NT2/D1 (cell line): ENCODE data around the gene TEAD3.
"Not testable (repeated sequence)": the region's sequence is repeated elsewhere in the genome, so short reads cannot be mapped to it uniquely, and the experiment has no call there.

Source experiments
- DNase-seq: peaks from one replicate; pipeline ENCODE4 v3.0.0-alpha.2; 2011; ENCODE audit warnings: low read depth, low spot score
- H3K27me3 ChIP-seq: 2 replicates; pipeline ENCODE4 v1.6.0; 2011; ENCODE audit warnings: mild to moderate bottlenecking; ENCODE audit not compliant: insufficient read length, insufficient read depth
- H3K36me3 ChIP-seq: 2 replicates; pipeline ENCODE4 v1.6.1; 2011; ENCODE audit warnings: mild to moderate bottlenecking, low read length, mixed read lengths; ENCODE audit not compliant: insufficient read depth, insufficient read length
- H3K4me1 ChIP-seq: 2 replicates; pipeline ENCODE4 v1.5.1; 2011; ENCODE audit not compliant: insufficient read depth, insufficient read length
- H3K4me3 ChIP-seq: 2 replicates; pipeline ENCODE4 v1.5.1; 2011; ENCODE audit warnings: low read depth; ENCODE audit not compliant: insufficient read length
- H3K9ac ChIP-seq: 2 replicates; pipeline ENCODE4 v1.6.0; 2011; ENCODE audit warnings: low read depth; ENCODE audit not compliant: insufficient read length
- H3K9me3 ChIP-seq: 2 replicates; pipeline ENCODE4 v1.5.1; 2011; ENCODE audit warnings: mild to moderate bottlenecking, low read length; ENCODE audit not compliant: insufficient read depth
- SUZ12 ChIP-seq: IDR thresholded peaks from 2 replicates; pipeline ENCODE4 v1.6.1; 2011; ENCODE audit not compliant: insufficient read length, insufficient read depth; ENCODE audit errors: extremely low read depth
- YY1 ChIP-seq: IDR thresholded peaks from 2 replicates; pipeline ENCODE4 v1.6.1; 2011; ENCODE audit not compliant: insufficient read length, insufficient read depth
- ZNF274 ChIP-seq: IDR thresholded peaks from 2 replicates; pipeline ENCODE4 v1.6.1; 2011; ENCODE audit warnings: mild to moderate bottlenecking, low read depth, low read length

The TEAD3 gene

GRCh38 chr6:35496841-35497570 is at the start of gene TEAD3:
TSS of gene TEAD3 (minus strand) at chr6:35497079.
- TF ChIP-seq YY1 (no peak), SUZ12 (no peak), ZNF274 (no peak)
- no peaks in the 10 kb centered on the region for H3K9me3 ChIP-seq
- peaks cover 12% of the 10 kb centered on the region for H3K36me3 ChIP-seq
- H3K4me1 ChIP-seq = peaks cover 26% of the 10 kb centered on the region
- H3K9ac ChIP-seq = peak within 1 kb of the TSS; percentile 95
- peaks cover 3% of the 10 kb centered on the region for H3K27me3 ChIP-seq
- H3K4me3 ChIP-seq = peak within 1 kb of the TSS; percentile 76
- peak; percentile 68 for DNase-seq

- Histone ChIP-seq H3K9ac (no peak overlapping the region), H3K4me1 (peaks cover 6% of the 10 kb centered on the region), H3K27me3 (no peaks in the 10 kb centered on the region), H3K9me3 (no peaks in the 10 kb centered on the region), H3K36me3 (no peaks in the 10 kb centered on the region), H3K4me3 (no peak overlapping the region)
- no peak for DNase-seq
- no peak for TF ChIP-seq YY1
- no peak for TF ChIP-seq SUZ12
- no peak for TF ChIP-seq ZNF274
Measured at GRCh38 chr6:35544769-35545361, 48.0 kb upstream of the TEAD3 start.

- DNase-seq = peak; percentile 35
- Histone ChIP-seq H3K4me3 (no peak overlapping the region), H3K4me1 (peaks cover 6% of the 10 kb centered on the region), H3K9me3 (no peaks in the 10 kb centered on the region), H3K36me3 (no peaks in the 10 kb centered on the region), H3K27me3 (no peaks in the 10 kb centered on the region), H3K9ac (no peak overlapping the region)
- TF ChIP-seq ZNF274 (no peak), SUZ12 (no peak), YY1 (no peak)
Measured at GRCh38 chr6:35543459-35544193, 46.7 kb upstream of the TEAD3 start.

GRCh38 chr6:35541836-35542235 is 45.0 kb upstream of the TEAD3 start:
- H3K27me3 ChIP-seq = no peaks in the 10 kb centered on the region
- TF ChIP-seq ZNF274 (no peak), YY1 (no peak), SUZ12 (no peak)
- no peak overlapping the region for H3K4me3 ChIP-seq
- no peaks in the 10 kb centered on the region for H3K9me3 ChIP-seq
- DNase-seq = no peak
- H3K4me1 ChIP-seq = peaks cover 3% of the 10 kb centered on the region
- H3K36me3 ChIP-seq = no peaks in the 10 kb centered on the region
- no peak overlapping the region for H3K9ac ChIP-seq

GRCh38 chr6:35539223-35539622 is 42.3 kb upstream of the TEAD3 start:
- H3K27me3 ChIP-seq = no peaks in the 10 kb centered on the region
- no peak for DNase-seq
- peaks cover 5% of the 10 kb centered on the region for H3K4me1 ChIP-seq
- H3K9me3 ChIP-seq = no peaks in the 10 kb centered on the region
- H3K36me3 ChIP-seq = no peaks in the 10 kb centered on the region
- H3K4me3 ChIP-seq = no peak overlapping the region
- H3K9ac ChIP-seq = no peak overlapping the region
- TF ChIP-seq YY1 = no peak
- no peak for TF ChIP-seq ZNF274
- no peak for TF ChIP-seq SUZ12

- not testable (repeated sequence) for H3K27me3 ChIP-seq, DNase-seq, H3K9me3 ChIP-seq, H3K4me3 ChIP-seq, H3K4me1 ChIP-seq, H3K36me3 ChIP-seq, H3K9ac ChIP-seq
Measured at GRCh38 chr6:35535847-35536246, 39.0 kb upstream of the TEAD3 start.

GRCh38 chr6:35534407-35535170 is 37.7 kb upstream of the TEAD3 start:
- Histone ChIP-seq H3K9me3 (no peaks in the 10 kb centered on the region), H3K4me1 (peaks cover 9% of the 10 kb centered on the region), H3K27me3 (no peaks in the 10 kb centered on the region), H3K4me3 (no peak overlapping the region), H3K9ac (peak overlapping the region; percentile 32), H3K36me3 (no peaks in the 10 kb centered on the region)
- DNase-seq = no peak
- TF ChIP-seq YY1 (no peak), SUZ12 (no peak), ZNF274 (no peak)
